HepG2 (cell line): ENCODE results near the gene TERC.

Source experiments
- AFF4 ChIP-seq: sonication (generic); formaldehyde crosslinking; IDR thresholded peaks from 2 replicates; pipeline ENCODE4 v1.4.0; 2020; ENCODE audit warnings: missing genetic modification reagents
- AGO2 ChIP-seq: fragments of 200-400 bp; formaldehyde crosslinking; optimal IDR thresholded peaks from 2 replicates; pipeline ENCODE3; 2017; ENCODE audit warnings: mild to moderate bottlenecking, low read depth, low read length, moderate library complexity
- HDAC1 ChIP-seq: sonication (generic); formaldehyde crosslinking; IDR thresholded peaks from 2 replicates; pipeline ENCODE4 v1.5.1; 2020; ENCODE audit warnings: mild to moderate bottlenecking, missing genetic modification reagents
- KLF13 ChIP-seq: sonication (generic); formaldehyde crosslinking; IDR thresholded peaks from 2 replicates; pipeline ENCODE4 v1.4.0; 2020; ENCODE audit warnings: mild to moderate bottlenecking, missing genetic modification reagents
- MTA3 ChIP-seq: sonication (generic); formaldehyde crosslinking; IDR thresholded peaks from 2 replicates; pipeline ENCODE4 v1.4.0; 2020; ENCODE audit warnings: missing genetic modification reagents
- MTF2 ChIP-seq: sonication (generic); formaldehyde crosslinking; IDR thresholded peaks from 2 replicates; pipeline ENCODE4 v1.5.0; 2020; ENCODE audit warnings: missing genetic modification reagents, borderline replicate concordance
- NCOA2 ChIP-seq: sonication (generic); formaldehyde crosslinking; IDR thresholded peaks from 2 replicates; pipeline ENCODE4 v1.8.0; 2022; ENCODE audit warnings: inconsistent platforms
- NCOR1 ChIP-seq: fragments of 200-600 bp; sonication (generic); IDR thresholded peaks from 2 replicates; pipeline ENCODE4 v1.7.0; 2017; ENCODE audit warnings: antibody characterized with exemption, low read length, borderline replicate concordance

GRCh38 chr3:169774186-169774585, 9.3 kb upstream of the TERC start:
- TF ChIP-seq NCOA2 (CRISPR knock-in tag) = no peak
- TF ChIP-seq AGO2 = no peak
- no peak for TF ChIP-seq MTA3 (CRISPR knock-in tag)
- TF ChIP-seq HDAC1 (CRISPR knock-in tag) = no peak
- TF ChIP-seq NCOR1 = no peak
- no peak for TF ChIP-seq AFF4 (CRISPR knock-in tag)
- TF ChIP-seq KLF13 (CRISPR knock-in tag) = no peak
- TF ChIP-seq MTF2 (CRISPR knock-in tag) = no peak
